Measurements from ENCODE around the gene ARHGAP32. TPM values are rescaled to one million over a fixed set of nuclear protein-coding genes. Genes with fewer than 3 reads are reported as not detected.

ARHGAP32 gene
- total and polyA plus RNA-seq, 2 donors from 2014 or later, result 2.1 to 30.8 TPM

DNA sequence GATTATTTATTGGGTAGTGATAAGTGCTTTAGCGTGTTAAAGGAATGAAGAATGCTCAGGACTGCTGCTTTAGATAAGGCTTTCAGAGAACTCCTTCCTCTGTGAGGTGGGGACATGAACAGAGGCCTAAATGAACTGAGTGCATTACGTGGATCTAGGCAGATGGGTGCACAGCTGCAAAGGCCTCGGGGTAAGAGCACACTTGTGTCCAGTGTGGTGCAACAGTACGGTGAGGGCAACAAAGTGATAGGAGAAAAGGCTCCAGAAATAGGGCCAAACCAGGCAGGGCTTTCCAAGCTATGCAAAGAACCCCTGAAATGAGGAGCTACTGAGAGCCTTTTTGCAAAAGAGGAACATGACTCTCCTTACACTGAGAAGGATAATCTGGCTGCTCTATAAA lies 45.3 kb upstream of the ARHGAP32 start:
- no peak overlapping the region for H3K4me3 ChIP-seq (ENCODE audit: low read length in 3 of 3)
- no peaks in the 10 kb centered on the region for H3K9me3 ChIP-seq (ENCODE audit: control insufficient read depth in 2 of 3, insufficient read depth in 1 of 3, low read length in 3 of 3)
- H3K27ac ChIP-seq (ENCODE audit: low read depth in 2 of 2, low read length in 2 of 2), result no peak overlapping the region
- H3K36me3 ChIP-seq (ENCODE audit: control insufficient read depth in 2 of 3, insufficient read depth in 3 of 3, low read length in 3 of 3), result no peaks in the 10 kb centered on the region
- FAIRE-seq (no peak), DNase-seq (no peak)
- H3K4me1 ChIP-seq (ENCODE audit: control insufficient read depth in 2 of 3, insufficient read depth in 2 of 3, low read depth in 1 of 3, low read length in 3 of 3), result peaks cover 0 to 3% (median 3%) of the 10 kb centered on the region in 3 donors
- H3K27me3 ChIP-seq (ENCODE audit: control insufficient read depth, insufficient read depth, low read length), result no peaks in the 10 kb centered on the region
- intact Hi-C loops (cut with DNase I), result no loop called here
- TF ChIP-seq, protein P1, sequence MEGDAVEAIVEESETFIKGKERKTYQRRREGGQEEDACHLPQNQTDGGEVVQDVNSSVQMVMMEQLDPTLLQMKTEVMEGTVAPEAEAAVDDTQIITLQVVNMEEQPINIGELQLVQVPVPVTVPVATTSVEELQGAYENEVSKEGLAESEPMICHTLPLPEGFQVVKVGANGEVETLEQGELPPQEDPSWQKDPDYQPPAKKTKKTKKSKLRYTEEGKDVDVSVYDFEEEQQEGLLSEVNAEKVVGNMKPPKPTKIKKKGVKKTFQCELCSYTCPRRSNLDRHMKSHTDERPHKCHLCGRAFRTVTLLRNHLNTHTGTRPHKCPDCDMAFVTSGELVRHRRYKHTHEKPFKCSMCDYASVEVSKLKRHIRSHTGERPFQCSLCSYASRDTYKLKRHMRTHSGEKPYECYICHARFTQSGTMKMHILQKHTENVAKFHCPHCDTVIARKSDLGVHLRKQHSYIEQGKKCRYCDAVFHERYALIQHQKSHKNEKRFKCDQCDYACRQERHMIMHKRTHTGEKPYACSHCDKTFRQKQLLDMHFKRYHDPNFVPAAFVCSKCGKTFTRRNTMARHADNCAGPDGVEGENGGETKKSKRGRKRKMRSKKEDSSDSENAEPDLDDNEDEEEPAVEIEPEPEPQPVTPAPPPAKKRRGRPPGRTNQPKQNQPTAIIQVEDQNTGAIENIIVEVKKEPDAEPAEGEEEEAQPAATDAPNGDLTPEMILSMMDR (IDR thresholded peaks at IDR 0.05; ENCODE audit: borderline replicate concordance, extremely low read depth, insufficient read depth), result no peak
- no peak overlapping the region for H3K9ac ChIP-seq (ENCODE audit: low read length in 3 of 3)

DNA sequence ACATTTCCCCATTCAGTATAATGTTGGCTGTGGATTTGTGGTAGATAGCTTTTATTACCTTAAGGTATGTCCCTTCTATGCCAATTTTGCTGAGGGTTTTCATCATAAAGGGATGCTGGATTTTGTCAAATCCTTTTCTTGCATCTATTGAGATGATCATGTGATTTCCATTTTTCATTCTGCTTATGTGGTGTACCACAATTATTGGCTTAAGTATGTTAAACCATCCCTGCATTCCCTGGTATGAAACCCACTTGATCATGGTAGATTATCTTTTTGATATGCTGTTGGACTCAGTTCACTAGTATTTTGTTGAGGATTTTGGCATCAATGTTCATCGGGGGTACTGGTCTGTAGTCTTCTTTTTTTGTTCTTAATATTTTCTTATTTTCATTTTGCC lies 44.7 kb upstream of the ARHGAP32 start:
- H3K27ac ChIP-seq (ENCODE audit: low read depth in 2 of 2, low read length in 2 of 2), result no peak overlapping the region
- no peak overlapping the region for H3K9ac ChIP-seq (ENCODE audit: low read length in 3 of 3)
- H3K4me1 ChIP-seq (ENCODE audit: control insufficient read depth in 2 of 3, insufficient read depth in 2 of 3, low read depth in 1 of 3, low read length in 3 of 3), result peaks cover 0 to 3% (median 3%) of the 10 kb centered on the region in 3 donors
- intact Hi-C loops (cut with DNase I), result no loop called here
- H3K4me3 ChIP-seq (ENCODE audit: low read length in 3 of 3), result no peak overlapping the region
- H3K36me3 ChIP-seq (ENCODE audit: control insufficient read depth in 2 of 3, insufficient read depth in 3 of 3, low read length in 3 of 3), result no peaks in the 10 kb centered on the region
- FAIRE-seq (no peak), DNase-seq (no peak)
- no peaks in the 10 kb centered on the region for H3K9me3 ChIP-seq (ENCODE audit: control insufficient read depth in 2 of 3, insufficient read depth in 1 of 3, low read length in 3 of 3)
- no peaks in the 10 kb centered on the region for H3K27me3 ChIP-seq (ENCODE audit: control insufficient read depth, insufficient read depth, low read length)
- TF ChIP-seq, protein P1 (IDR thresholded peaks at IDR 0.05; ENCODE audit: borderline replicate concordance, extremely low read depth, insufficient read depth), result no peak

- intact Hi-C loops (cut with DNase I), result no loop called here
- FAIRE-seq, result no peak
- no peaks in the 10 kb centered on the region for H3K27me3 ChIP-seq (ENCODE audit: control insufficient read depth, insufficient read depth, low read length)
- no peaks in the 10 kb centered on the region for H3K36me3 ChIP-seq (ENCODE audit: control insufficient read depth in 2 of 3, insufficient read depth in 3 of 3, low read length in 3 of 3)
- H3K9me3 ChIP-seq (ENCODE audit: control insufficient read depth in 2 of 3, insufficient read depth in 1 of 3, low read length in 3 of 3), result no peaks in the 10 kb centered on the region
- DNase-seq, result no peak
- no peak overlapping the region for H3K9ac ChIP-seq (ENCODE audit: low read length in 3 of 3)
- TF ChIP-seq, protein P1 (IDR thresholded peaks at IDR 0.05; ENCODE audit: borderline replicate concordance, extremely low read depth, insufficient read depth), result no peak
- H3K27ac ChIP-seq (ENCODE audit: low read depth in 2 of 2, low read length in 2 of 2), result no peak overlapping the region
- H3K4me1 ChIP-seq (ENCODE audit: control insufficient read depth in 2 of 3, insufficient read depth in 2 of 3, low read depth in 1 of 3, low read length in 3 of 3), result peaks cover 0 to 3% (median 3%) of the 10 kb centered on the region in 3 donors
- no peak overlapping the region for H3K4me3 ChIP-seq (ENCODE audit: low read length in 3 of 3)
Measured at GRCh38 chr11:129234978-129235377, 42.9 kb upstream of the ARHGAP32 start.

DNA sequence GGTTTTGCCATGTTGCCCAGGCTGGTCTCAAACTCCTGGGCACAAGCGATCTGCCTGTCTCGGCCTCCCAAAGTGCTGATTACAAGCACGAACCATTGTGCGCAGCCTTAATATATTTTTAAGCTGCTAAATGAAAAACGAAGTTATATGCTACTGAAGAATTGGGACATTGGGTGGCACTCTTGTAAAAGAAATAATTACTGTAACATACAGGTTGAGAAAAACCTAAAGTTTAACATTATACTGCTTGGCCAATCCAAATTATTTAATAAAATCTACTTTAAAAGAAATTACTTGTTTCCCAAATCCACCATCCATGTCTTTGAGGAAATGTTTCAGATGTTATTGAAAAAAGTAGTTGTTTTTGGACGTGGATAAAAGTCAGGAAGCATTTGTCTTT lies 37.9 kb upstream of the ARHGAP32 start:
- Histone ChIP-seq H3K27ac (ENCODE audit: low read depth in 2 of 2, low read length in 2 of 2) (no peak overlapping the region), H3K9ac (ENCODE audit: low read length in 3 of 3) (no peak overlapping the region), H3K27me3 (ENCODE audit: control insufficient read depth, insufficient read depth, low read length) (no peaks in the 10 kb centered on the region), H3K4me3 (ENCODE audit: low read length in 3 of 3) (no peak overlapping the region), H3K9me3 (ENCODE audit: control insufficient read depth in 2 of 3, insufficient read depth in 1 of 3, low read length in 3 of 3) (peaks cover 2 to 10% (median 3%) of the 10 kb centered on the region in 3 donors), H3K36me3 (ENCODE audit: control insufficient read depth in 2 of 3, insufficient read depth in 3 of 3, low read length in 3 of 3) (no peaks in the 10 kb centered on the region), H3K4me1 (ENCODE audit: control insufficient read depth in 2 of 3, insufficient read depth in 2 of 3, low read depth in 1 of 3, low read length in 3 of 3) (no peaks in the 10 kb centered on the region)
- DNase-seq (peak in 1 of 5 donors; percentile 20), FAIRE-seq (peak; percentile 45)
- intact Hi-C loops (cut with DNase I), result no loop called here
- TF ChIP-seq, protein P1 (IDR thresholded peaks at IDR 0.05; ENCODE audit: borderline replicate concordance, extremely low read depth, insufficient read depth), result peak; percentile 21
